Stimulated activated CD8-positive, alpha-beta memory T cell treated with anti-CD3 and anti-CD28 coated beads, Interleukin-15, amount 100 ng/mL, for 1 hour (primary cell): ENCODE measurements around the gene NEGR1.

Experiments
- DNase-seq: peaks from one replicate; pipeline ENCODE4 v3.0.0-alpha.2; 2020; ENCODE audit warnings: low read depth

NEGR1 gene

GRCh38 chr1:71462247-71462646 is 820.1 kb downstream of the NEGR1 start:
- DNase-seq: no peak

- no peak for DNase-seq
These were observed 820.9 kb downstream of the NEGR1 start for GRCh38 chr1:71461416-71461815.

- DNase-seq: no peak
These were observed 833.9 kb downstream of the NEGR1 start for GRCh38 chr1:71448444-71448843.

- no peak for DNase-seq
These were observed 843.7 kb downstream of the NEGR1 start for GRCh38 chr1:71438626-71439025.

GRCh38 chr1:71435951-71436350 is 846.4 kb downstream of the NEGR1 start:
- DNase-seq: no peak

GRCh38 chr1:71434240-71434639 is 848.1 kb downstream of the NEGR1 start:
- no peak for DNase-seq

- DNase-seq: no peak
These were observed 854.3 kb downstream of the NEGR1 start for GRCh38 chr1:71428029-71428428.

- DNase-seq: no peak
These were observed 855.3 kb downstream of the NEGR1 start for GRCh38 chr1:71427066-71427465.

GRCh38 chr1:71424536-71424935 is 857.8 kb downstream of the NEGR1 start:
- DNase-seq: no peak

GRCh38 chr1:71422221-71422620 is 860.1 kb downstream of the NEGR1 start:
- no peak for DNase-seq

- DNase-seq: no peak
These were observed 864.9 kb downstream of the NEGR1 start for GRCh38 chr1:71417421-71417820.

- no peak for DNase-seq
These were observed 868.2 kb downstream of the NEGR1 start for GRCh38 chr1:71414179-71414578.

- no peak for DNase-seq
These were observed 868.7 kb downstream of the NEGR1 start for GRCh38 chr1:71413441-71414175.

- no peak for DNase-seq
These were observed 882.3 kb downstream of the NEGR1 start for GRCh38 chr1:71400050-71400449.

- no peak for DNase-seq
These were observed 882.7 kb downstream of the NEGR1 start for GRCh38 chr1:71399594-71399993.

- DNase-seq: no peak
These were observed 889.0 kb downstream of the NEGR1 start for GRCh38 chr1:71393301-71393700.

- DNase-seq: no peak
These were observed 891.8 kb downstream of the NEGR1 start for GRCh38 chr1:71390518-71390917.

GRCh38 chr1:71377886-71378285 is 904.5 kb downstream of the NEGR1 start:
- DNase-seq: no peak

- DNase-seq: no peak
These were observed 909.8 kb downstream of the NEGR1 start for GRCh38 chr1:71372496-71372895.

- DNase-seq: no peak
These were observed 910.8 kb downstream of the NEGR1 start for GRCh38 chr1:71371581-71371980.

- DNase-seq: no peak
These were observed 918.1 kb downstream of the NEGR1 start for GRCh38 chr1:71364236-71364635.

GRCh38 chr1:71362691-71363090 is 919.6 kb downstream of the NEGR1 start:
- no peak for DNase-seq

GRCh38 chr1:71362076-71362475 is 920.3 kb downstream of the NEGR1 start:
- DNase-seq: no peak

- no peak for DNase-seq
These were observed 924.6 kb downstream of the NEGR1 start for GRCh38 chr1:71357708-71358107.
